Renal cortical epithelial cell (primary cell): Measurements from ENCODE around the gene IPO4. TPM values are rescaled to one million over a fixed set of nuclear protein-coding genes. Genes with fewer than 3 reads are reported as not detected.

Experiments used
- DNase-seq: peaks from one replicate; pipeline ENCODE4 v3.0.0-alpha.2; 2011; ENCODE audit warnings: low read depth
- total RNA-seq: library from RNA; depleted of rRNA; stranded (reverse); fragments of >200 nt; gene quantifications from 2 replicates; pipeline ENCODE4 v1.2.3, GENCODE V29; 2014

The IPO4 gene
- total RNA-seq, 1 donor from 2014 or later = 76.0 TPM

- no peak for DNase-seq
These were observed 5.7 kb upstream of the IPO4 start for GRCh38 chr14:24194186-24194872.

- DNase-seq = no peak
These were observed 4.3 kb upstream of the IPO4 start for GRCh38 chr14:24192933-24193332.

GRCh38 chr14:24190416-24190815 lies 1.8 kb upstream of the IPO4 start:
- no peak for DNase-seq

GRCh38 chr14:24189460-24189859 lies 844 bp upstream of the IPO4 start:
- no peak for DNase-seq

- DNase-seq = no peak
These were observed 401 bp upstream of the IPO4 start for GRCh38 chr14:24189059-24189375.

GRCh38 chr14:24187539-24187915 lies 1.1 kb downstream of the IPO4 start:
- no peak for DNase-seq

GRCh38 chr14:24186831-24187538 lies 1.6 kb downstream of the IPO4 start:
- DNase-seq = no peak

- DNase-seq = no peak
These were observed 2.9 kb downstream of the IPO4 start for GRCh38 chr14:24185741-24186140.

- DNase-seq = no peak
These were observed 3.6 kb downstream of the IPO4 start for GRCh38 chr14:24185026-24185425.

- no peak for DNase-seq
These were observed 4.3 kb downstream of the IPO4 start for GRCh38 chr14:24184104-24184970.

- DNase-seq = no peak
These were observed 5.6 kb downstream of the IPO4 start for GRCh38 chr14:24183014-24183481.

GRCh38 chr14:24182110-24182882 lies 6.3 kb downstream of the IPO4 start:
- DNase-seq = no peak

GRCh38 chr14:24181371-24182077 lies 7.1 kb downstream of the IPO4 start:
- no peak for DNase-seq

GRCh38 chr14:24179961-24180796 lies 8.4 kb downstream of the IPO4 start:
- DNase-seq = peak; percentile 99

GRCh38 chr14:24179294-24179960 lies 9.2 kb downstream of the IPO4 start:
- DNase-seq = no peak

GRCh38 chr14:24178399-24179178 lies 10.0 kb downstream of the IPO4 start:
- no peak for DNase-seq

GRCh38 chr14:24177891-24178290 lies 10.7 kb downstream of the IPO4 start:
- DNase-seq = no peak

GRCh38 chr14:24177041-24177825 lies 11.4 kb downstream of the IPO4 start:
- no peak for DNase-seq
